GM21717 (cell line): ENCODE measurements around the gene GPX4.
A peak's percentile ranks its signal among the peaks of the same experiment; 100 is the strongest.

Experiments used
- ATAC-seq: cut with Tn5 transposase; IDR thresholded peaks from one replicate; pipeline ENCODE4 v1.9.1; 2021; ENCODE audit warnings: mild to moderate bottlenecking, moderate library complexity; ENCODE audit not compliant: unreplicated experiment

The GPX4 gene

GRCh38 chr19:1130771-1131717, 27.2 kb downstream of the GPX4 start:
- no peak for ATAC-seq

DNA sequence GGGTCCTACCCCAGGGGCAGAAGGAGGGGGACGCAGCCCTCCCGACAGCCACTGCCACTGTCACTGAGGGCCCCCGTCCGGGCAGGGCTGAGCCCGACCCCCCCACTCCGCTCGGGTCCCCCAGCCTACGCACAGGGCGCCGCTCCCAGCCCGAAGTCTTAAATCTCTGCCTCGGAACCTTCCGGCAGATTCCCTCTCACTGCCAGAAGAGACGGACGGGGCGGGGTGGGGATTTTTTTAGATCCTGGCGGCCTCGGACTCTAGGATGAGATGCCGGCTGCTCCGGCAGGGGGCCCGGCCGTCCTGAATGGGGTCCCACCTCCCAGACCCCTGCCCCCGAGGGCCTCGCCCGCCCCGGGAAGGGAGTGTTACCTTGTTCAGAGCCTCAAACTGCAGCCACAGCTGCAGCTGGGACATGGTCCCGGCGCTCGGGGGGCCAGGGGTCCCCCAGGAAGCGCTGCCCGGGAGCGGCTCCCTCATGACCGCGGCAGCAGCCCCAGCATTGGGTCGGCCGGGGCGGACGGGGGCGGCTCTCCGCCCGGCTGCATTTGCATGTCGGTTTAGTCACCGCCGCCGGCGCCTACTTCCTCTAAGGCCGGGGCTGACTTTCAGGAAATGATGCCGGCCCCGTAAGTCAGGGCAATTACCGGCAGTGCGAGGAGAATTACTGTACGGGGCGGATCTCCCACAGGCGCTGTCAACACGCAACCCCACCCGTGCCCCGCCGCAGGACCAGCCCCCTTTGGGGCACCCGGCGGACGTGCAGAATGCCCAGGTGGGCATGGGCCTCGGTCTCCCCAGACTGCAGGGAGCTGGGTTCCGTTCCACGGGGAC, 28.1 kb downstream of the GPX4 start:
- ATAC-seq, result peak; percentile 32

DNA sequence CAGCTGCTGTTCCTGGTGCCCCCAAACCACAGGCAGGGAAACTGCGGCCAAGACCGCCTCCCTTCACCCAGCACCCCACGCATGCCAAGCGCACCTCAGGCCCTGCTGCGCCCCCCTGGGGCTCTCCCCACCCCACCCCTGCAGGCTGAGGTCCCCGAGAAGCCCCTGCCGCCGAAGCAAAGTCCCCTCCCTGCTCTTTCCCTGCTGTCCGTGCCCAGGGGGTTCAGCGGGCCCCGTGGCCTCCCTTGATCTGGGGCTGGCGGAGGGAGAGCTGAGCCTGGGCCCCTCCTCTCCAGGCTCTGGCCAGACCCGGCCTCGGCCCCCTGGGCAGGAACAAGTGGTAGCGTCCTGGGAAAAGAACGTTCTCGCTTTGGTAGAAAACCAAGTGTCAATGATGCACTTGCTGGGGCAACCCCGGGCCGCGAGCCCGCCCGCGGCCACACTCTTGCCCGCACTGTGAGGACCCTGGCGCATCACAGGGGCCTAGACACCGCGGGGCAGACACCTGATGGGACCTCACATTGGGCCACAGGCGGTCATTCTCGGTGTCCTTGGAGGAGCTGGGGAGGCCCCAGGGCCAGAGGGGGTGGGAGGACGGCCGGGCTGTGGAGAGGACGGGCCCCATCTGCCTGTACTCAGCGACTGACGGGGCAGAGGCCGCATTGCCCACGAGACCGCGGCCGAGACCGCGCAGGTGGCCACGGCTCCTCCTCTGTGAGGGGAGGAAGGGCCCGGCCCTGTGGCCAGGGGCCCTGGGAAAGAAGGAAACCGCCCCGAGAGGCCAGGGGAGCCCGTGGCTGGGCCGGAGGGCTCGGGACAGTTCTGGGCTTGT, 29.0 kb downstream of the GPX4 start:
- ATAC-seq, result peak; percentile 13

DNA sequence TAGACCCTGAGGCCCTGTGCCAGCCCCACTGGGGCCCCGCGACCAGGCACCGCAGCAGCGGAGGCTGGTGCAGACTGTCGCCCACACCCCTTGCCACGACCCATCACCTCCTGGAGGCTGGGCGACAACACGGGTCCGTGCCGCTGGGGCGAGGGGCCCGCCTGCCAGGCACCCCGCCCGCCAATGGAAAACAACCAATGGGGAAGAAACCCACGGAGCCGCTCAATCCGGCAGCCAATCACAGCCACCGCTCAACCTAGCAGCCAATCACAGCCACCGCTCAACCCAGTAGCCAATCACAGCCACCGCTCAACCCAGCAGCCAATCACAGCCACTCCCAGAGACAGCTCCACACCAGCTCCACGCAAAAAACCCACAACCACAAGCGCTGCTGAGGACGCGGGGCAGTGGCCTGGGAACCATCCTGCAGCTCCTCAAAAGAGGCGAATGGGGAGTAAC, 29.7 kb downstream of the GPX4 start:
- peak; percentile 37 for ATAC-seq

- no peak for ATAC-seq
These were observed 30.6 kb downstream of the GPX4 start for GRCh38 chr19:1134431-1134830.

GRCh38 chr19:1135454-1135853, 31.7 kb downstream of the GPX4 start:
- no peak for ATAC-seq

GRCh38 chr19:1136201-1136600, 32.4 kb downstream of the GPX4 start:
- no peak for ATAC-seq

DNA sequence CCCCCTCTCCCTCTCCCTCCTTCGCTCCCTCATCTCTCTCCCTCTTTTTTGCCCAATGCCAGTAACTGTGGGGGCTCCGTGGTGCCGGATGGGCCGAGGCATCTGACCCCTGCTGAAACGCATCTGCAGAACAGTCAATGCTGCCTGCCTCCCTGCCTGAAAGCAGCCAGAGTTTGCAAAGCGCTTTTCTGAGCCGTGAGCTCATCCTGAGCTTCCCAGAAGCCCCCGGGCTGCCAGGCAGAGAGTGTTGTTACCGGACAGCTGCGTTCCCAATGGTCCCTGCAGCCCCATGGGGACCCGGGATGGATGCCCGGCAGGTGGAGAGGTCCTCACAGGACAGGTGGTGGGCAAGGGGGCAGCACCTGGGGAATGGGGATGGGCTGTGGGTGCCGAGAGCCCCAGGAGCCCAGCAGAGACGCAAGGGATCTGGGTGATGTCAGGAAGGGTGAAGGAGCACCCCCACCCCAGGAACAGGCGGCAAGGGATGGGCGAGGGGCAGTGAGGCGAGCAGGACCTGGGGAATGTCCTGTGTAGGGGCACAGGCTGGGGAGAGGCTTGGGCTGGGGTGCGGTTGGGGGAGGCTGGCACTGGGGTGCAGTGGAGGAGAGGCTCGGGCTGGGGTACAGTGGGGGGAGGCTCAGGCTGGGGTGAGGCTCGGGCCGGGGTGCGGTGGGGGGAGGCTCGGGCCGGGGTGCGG, 33.0 kb downstream of the GPX4 start:
- no peak for ATAC-seq

DNA sequence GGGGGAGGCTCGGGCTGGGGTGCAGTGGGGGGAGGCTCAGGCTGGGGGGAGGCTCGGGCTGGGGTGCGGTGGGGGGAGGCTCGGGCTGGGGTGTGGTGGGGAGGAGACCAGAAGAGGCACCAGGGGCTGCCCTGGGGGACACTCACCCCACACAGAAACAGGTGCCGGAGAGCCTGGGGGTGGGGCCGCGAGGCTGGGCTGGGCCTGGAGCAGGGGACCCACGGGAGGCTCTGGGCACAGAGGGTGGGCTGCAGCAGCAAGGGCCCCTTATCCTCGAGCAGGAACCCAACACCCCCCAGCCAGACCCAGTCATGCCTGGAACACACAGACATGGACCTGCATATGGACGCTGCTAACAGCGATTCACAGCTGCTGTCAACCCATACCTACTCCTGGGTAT, 34.3 kb downstream of the GPX4 start:
- no peak for ATAC-seq

- no peak for ATAC-seq
These were observed 35.3 kb downstream of the GPX4 start for GRCh38 chr19:1139126-1139525.

GRCh38 chr19:1140272-1141027, 36.7 kb downstream of the GPX4 start:
- no peak for ATAC-seq

DNA sequence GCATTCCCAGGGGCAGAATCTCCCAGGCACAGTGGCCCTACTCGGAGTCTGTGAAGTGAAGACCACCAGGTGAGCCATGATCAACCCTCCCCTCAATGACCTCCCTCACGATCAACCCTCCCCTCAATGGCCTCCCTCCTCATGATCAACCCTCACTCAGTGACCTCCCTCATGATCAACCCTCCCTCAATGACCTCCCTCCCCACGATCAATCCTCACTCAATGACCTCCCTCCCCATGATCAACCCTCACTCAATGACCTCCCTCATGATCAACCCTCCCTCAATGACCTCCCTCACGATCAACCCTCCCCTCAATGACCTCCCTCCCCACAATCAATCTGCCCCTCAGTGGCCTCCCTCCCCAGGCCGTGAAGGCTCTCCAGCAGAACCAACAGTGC, 38.1 kb downstream of the GPX4 start:
- no peak for ATAC-seq

GRCh38 chr19:1143828-1144399, 40.1 kb downstream of the GPX4 start:
- ATAC-seq, result no peak

DNA sequence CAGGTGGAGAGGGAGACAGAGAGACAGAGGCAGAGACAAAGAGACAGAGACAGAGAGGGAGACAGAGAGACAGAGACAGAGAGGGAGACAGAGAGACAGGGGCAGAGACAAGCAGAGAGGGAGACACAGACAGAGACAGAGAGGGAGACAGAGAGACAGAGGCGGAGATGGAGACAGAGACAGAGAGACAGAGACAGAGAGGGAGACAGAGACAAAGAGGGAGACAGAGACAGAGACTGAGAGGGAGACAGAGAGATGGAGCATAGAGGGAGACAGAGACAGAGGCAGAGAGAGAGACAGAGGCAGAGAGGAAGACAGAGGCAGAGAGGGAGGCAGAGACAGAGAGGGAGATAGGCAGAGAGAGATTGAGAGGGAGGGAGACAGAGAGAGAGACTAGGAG, 40.9 kb downstream of the GPX4 start:
- no peak for ATAC-seq

DNA sequence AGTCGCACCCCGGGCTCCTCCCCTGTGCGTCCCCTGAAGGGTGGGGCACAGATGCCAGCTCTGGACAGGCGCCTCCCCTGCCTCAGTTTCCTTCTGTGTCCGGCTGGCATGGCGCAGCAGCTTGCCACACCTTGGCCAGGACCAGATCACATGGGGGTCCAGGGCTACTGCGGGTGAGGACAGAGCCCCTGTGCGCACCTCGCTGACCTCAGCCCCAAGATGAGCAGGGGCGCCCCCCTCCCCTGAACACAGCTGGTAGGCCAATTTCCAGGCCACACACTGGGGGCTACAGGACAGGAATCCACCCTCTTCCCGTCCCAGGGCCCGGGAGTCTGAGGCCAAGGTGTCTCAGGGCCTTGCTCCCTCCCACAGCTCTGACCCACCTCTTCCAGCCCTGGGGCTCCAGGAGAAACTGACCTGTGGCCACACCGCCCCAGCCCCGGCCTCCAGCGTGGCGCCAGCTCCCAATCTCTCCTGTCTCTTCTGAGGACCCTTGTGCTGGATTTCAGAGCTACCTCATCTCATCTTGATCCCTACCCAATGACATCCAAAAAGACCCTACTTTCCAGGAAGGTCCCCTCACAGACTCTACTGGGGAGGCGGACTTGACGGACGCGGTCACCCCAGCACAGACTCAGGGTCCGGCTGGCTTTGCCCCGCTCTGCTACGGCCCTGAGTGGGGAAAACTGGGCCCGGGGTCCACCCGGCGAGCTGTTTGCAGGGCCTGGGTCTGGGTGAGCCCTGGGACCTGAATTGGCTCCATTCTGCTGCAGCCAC, 42.0 kb downstream of the GPX4 start:
- no peak for ATAC-seq

GRCh38 chr19:1146412-1146699, 42.6 kb downstream of the GPX4 start:
- ATAC-seq, result no peak

DNA sequence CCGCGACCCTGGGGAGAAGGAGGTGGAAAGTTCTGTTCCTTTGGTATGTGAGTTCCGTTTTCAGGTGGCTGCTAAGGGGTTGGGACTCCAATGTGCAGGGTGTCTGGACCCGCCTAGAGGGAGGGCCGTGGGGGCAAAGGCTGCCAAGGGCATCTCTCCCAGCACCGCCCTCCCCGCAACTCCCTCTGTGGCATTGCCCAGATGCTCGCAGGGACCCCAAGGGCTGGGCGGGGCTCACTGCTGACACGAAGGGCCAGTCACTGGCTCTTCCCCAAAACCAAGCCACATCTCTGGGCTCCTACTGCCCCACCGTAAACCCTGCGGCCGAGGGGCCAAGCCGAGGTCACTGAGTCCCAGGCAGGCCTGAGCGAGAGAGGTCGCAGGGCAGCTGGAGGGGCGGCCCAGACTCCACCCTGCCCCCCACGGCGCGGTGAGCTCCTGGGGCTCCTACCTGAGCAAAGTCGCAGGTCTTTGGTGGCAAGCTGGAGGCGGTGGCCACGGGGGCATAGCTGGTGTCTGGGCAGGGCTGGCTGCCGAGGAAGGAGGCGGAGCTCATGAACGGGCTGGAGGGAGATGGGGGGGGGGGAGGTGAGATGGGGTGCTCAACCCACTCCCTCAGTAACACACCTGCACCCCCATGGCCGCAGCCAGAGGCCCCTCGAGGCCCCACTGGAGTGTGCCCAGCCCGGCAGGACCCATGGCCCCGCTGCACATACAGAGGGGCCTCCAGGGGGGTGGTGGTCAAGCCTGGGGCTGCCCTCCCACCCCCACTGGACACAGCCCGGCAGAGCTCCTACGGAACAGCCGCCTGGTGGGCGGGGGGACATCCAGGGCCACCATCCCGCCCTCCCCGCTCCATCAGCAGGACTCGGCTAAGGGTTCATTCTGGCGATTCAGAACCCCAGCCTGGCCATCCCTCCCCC, 43.3 kb downstream of the GPX4 start:
- ATAC-seq, result no peak
